ENCODE measurements around the gene CMC1.

- TF ChIP-seq CTCF (IDR thresholded peaks at IDR 0.05) = no peak
- TF ChIP-seq POLR2AphosphoS5 (IDR thresholded peaks at IDR 0.05; ENCODE audit: insufficient read depth in 1 of 2, low read depth in 1 of 2) = no peak
- TF ChIP-seq POLR2A (IDR thresholded peaks at IDR 0.05) = no peak
Measured at GRCh38 chr3:28280781-28281180, 39.4 kb downstream of the CMC1 start.

All from vagina (tissue), 2 donors.